Measurements from ENCODE around the gene NOL6. TPM values are rescaled to one million over a fixed set of nuclear protein-coding genes. Genes with fewer than 3 reads are reported as not detected.
"Not testable (repeated sequence)": the region's sequence is repeated elsewhere in the genome, so short reads cannot be mapped to it uniquely, and the experiment has no call there.

NOL6 gene
- total RNA-seq, 1 experiment from 2014 or later = 64.4 TPM

- Histone ChIP-seq H3K18ac (ENCODE audit: insufficient read length, low read depth, low read length) (no peak overlapping the region), H3K9ac (ENCODE audit: extremely low read depth, insufficient read length, low read length) (no peak overlapping the region), H3T11ph (ENCODE audit: low read length) (no peak overlapping the region), H2BK5ac (ENCODE audit: insufficient read length, low read length) (no peak overlapping the region), H2BK120ac (ENCODE audit: low read depth, low read length, poor library complexity, severe bottlenecking) (no peak overlapping the region), H2BK12ac (ENCODE audit: insufficient read length, low read depth, low read length) (no peak overlapping the region), H4K8ac (replicated peaks; ENCODE audit: insufficient read length, low read depth, low read length) (no peak overlapping the region), H3K4ac (ENCODE audit: low read depth, low read length) (no peak overlapping the region), H3K27ac (ENCODE audit: insufficient read length, low read depth, low read length) (no peak overlapping the region), H4K20me1 (ENCODE audit: control insufficient read depth, insufficient read depth, insufficient read length) (no peaks in the 10 kb centered on the region), H2AK5ac (ENCODE audit: insufficient read length, low read length) (no peak overlapping the region), H3K14ac (ENCODE audit: insufficient read depth, low read length) (no peak overlapping the region), H3K27me3 (ENCODE audit: insufficient read depth, low read length) (no peaks in the 10 kb centered on the region), H3K4me2 (ENCODE audit: insufficient read depth, insufficient read length, low read length) (no peak overlapping the region), H3K23ac (ENCODE audit: insufficient read length, low read depth, low read length) (no peak overlapping the region), H2BK15ac (ENCODE audit: low read depth, low read length) (no peak overlapping the region), H3K79me2 (ENCODE audit: insufficient read depth, low read length) (no peaks in the 10 kb centered on the region), H3K56ac (ENCODE audit: insufficient read length, low read depth, low read length) (no peak overlapping the region), H3K23me2 (ENCODE audit: insufficient read length, low read depth, low read length, poor library complexity, severe bottlenecking) (no peaks in the 10 kb centered on the region), H3K9me3 (ENCODE audit: control insufficient read depth, low read depth, low read length) (no peaks in the 10 kb centered on the region), H3K79me1 (ENCODE audit: insufficient read depth, low read depth, low read length, poor library complexity, severe bottlenecking) (no peaks in the 10 kb centered on the region), H3K4me1 (ENCODE audit: insufficient read depth, low read length) (no peaks in the 10 kb centered on the region), H2BK20ac (ENCODE audit: low read depth, low read length, poor library complexity, severe bottlenecking) (no peak overlapping the region), H2AFZ (ENCODE audit: low read length) (no peak overlapping the region), H4K91ac (ENCODE audit: insufficient read length, low read depth, low read length) (no peak overlapping the region), H4K5ac (ENCODE audit: insufficient read length, low read depth, low read length) (no peak overlapping the region)
- whole genome bisulfite sequencing (ENCODE audit: extremely low coverage, insufficient read length, low lambda C conversion rate) = no CpG with 5 or more reads among the region's 2 CpGs
- Mint-ChIP-seq H3K9me3 (no peaks in the 10 kb centered on the region), H3K27me3 (ENCODE audit: low read depth) (no peaks in the 10 kb centered on the region), H3K27ac (no peak overlapping the region), H3K4me1 (peaks cover 0 to 5% of the 10 kb centered on the region in 2 experiments; a peak in 1 of 4 replicates), H3K36me3 (ENCODE audit: insufficient read depth in 1 of 3, low read depth in 3 of 3) (no peaks in the 10 kb centered on the region), H3K4me3 (no peak overlapping the region)
- no peak for DNase-seq
- TF ChIP-seq CTCF (conservative IDR thresholded peaks at IDR 0.05) = no peak
Measured at GRCh38 chr9:33489066-33489465, 15.3 kb upstream of the NOL6 start.

- H2BK5ac ChIP-seq (ENCODE audit: insufficient read length, low read length); H3K9me3 Mint-ChIP-seq; H4K20me1 ChIP-seq (ENCODE audit: control insufficient read depth, insufficient read depth, insufficient read length); H2BK12ac ChIP-seq (ENCODE audit: insufficient read length, low read depth, low read length); H3K9me3 ChIP-seq (ENCODE audit: control insufficient read depth, low read depth, low read length); H3K56ac ChIP-seq (ENCODE audit: insufficient read length, low read depth, low read length); H3K4me2 ChIP-seq (ENCODE audit: insufficient read depth, insufficient read length, low read length); H3T11ph ChIP-seq (ENCODE audit: low read length); DNase-seq; H3K79me2 ChIP-seq (ENCODE audit: insufficient read depth, low read length); H2BK15ac ChIP-seq (ENCODE audit: low read depth, low read length); H3K4me1 ChIP-seq (ENCODE audit: insufficient read depth, low read length); H3K23ac ChIP-seq (ENCODE audit: insufficient read length, low read depth, low read length); H3K14ac ChIP-seq (ENCODE audit: insufficient read depth, low read length); H2AK5ac ChIP-seq (ENCODE audit: insufficient read length, low read length); H3K27ac Mint-ChIP-seq; H3K36me3 Mint-ChIP-seq (ENCODE audit: insufficient read depth in 1 of 3, low read depth in 3 of 3); H2AFZ ChIP-seq (ENCODE audit: low read length); H4K8ac ChIP-seq (replicated peaks; ENCODE audit: insufficient read length, low read depth, low read length); H2BK120ac ChIP-seq (ENCODE audit: low read depth, low read length, poor library complexity, severe bottlenecking); H4K5ac ChIP-seq (ENCODE audit: insufficient read length, low read depth, low read length); H3K79me1 ChIP-seq (ENCODE audit: insufficient read depth, low read depth, low read length, poor library complexity, severe bottlenecking); H2BK20ac ChIP-seq (ENCODE audit: low read depth, low read length, poor library complexity, severe bottlenecking); H3K23me2 ChIP-seq (ENCODE audit: insufficient read length, low read depth, low read length, poor library complexity, severe bottlenecking); H3K4ac ChIP-seq (ENCODE audit: low read depth, low read length); H3K4me1 Mint-ChIP-seq; H3K18ac ChIP-seq (ENCODE audit: insufficient read length, low read depth, low read length); H3K27me3 Mint-ChIP-seq (ENCODE audit: low read depth); H3K27ac ChIP-seq (ENCODE audit: insufficient read length, low read depth, low read length); H3K27me3 ChIP-seq (ENCODE audit: insufficient read depth, low read length); H3K4me3 Mint-ChIP-seq; H4K91ac ChIP-seq (ENCODE audit: insufficient read length, low read depth, low read length); H3K9ac ChIP-seq (ENCODE audit: extremely low read depth, insufficient read length, low read length): not testable (repeated sequence)
Measured at GRCh38 chr9:33485312-33485711, 11.6 kb upstream of the NOL6 start.

All from H9 (cell line).